Measurements from ENCODE around the gene HAUS7.

- TF ChIP-seq CTCF (IDR thresholded peaks at IDR 0.05) (peak; percentile 60 to 81 (median 73)), POLR2A (IDR thresholded peaks at IDR 0.05) (peak in 2 of 4 donors; percentile 46 to 54), EP300 (IDR thresholded peaks at IDR 0.05) (no peak), POLR2AphosphoS5 (IDR thresholded peaks at IDR 0.05) (peak in 1 of 2 donors; percentile 42)
Observed at GRCh38 chrX:153470411-153471363, at the start of gene HAUS7.
